SJSA1 (cell line): ENCODE data around the gene FAM228B. TPM values are rescaled to one million over a fixed set of nuclear protein-coding genes. Genes with fewer than 3 reads are reported as not detected.
"Not testable (repeated sequence)": the region's sequence is repeated elsewhere in the genome, so short reads cannot be mapped to it uniquely, and the experiment has no call there.

Experiments
- DNase-seq, 2 experiments: peaks; one replicate each; pipeline ENCODE4 v3.0.0-alpha.2; 2015 to 2020; ENCODE audit warnings: low spot score in 2 of 2, low read depth in 1 of 2
- H3K27ac ChIP-seq: fragments of 250-450 bp; sonication (Bioruptor Pico); 2 replicates; pipeline ENCODE4 v1.5.1; 2020; ENCODE audit warnings: mild to moderate bottlenecking, moderate library complexity
- H3K27me3 ChIP-seq: fragments of 250-450 bp; sonication (Bioruptor Pico); replicated peaks from 2 replicates; pipeline ENCODE4 v1.5.1; 2020; ENCODE audit warnings: mild to moderate bottlenecking, moderate library complexity
- H3K36me3 ChIP-seq: fragments of 250-450 bp; sonication (Bioruptor Pico); 2 replicates; pipeline ENCODE4 v1.5.1; 2020; ENCODE audit warnings: mild to moderate bottlenecking
- H3K4me1 ChIP-seq: fragments of 250-450 bp; sonication (Bioruptor Pico); replicated peaks from 2 replicates; pipeline ENCODE4 v1.6.1; 2021; ENCODE audit warnings: mild to moderate bottlenecking
- H3K4me3 ChIP-seq: fragments of 250-450 bp; sonication (Bioruptor Pico); 2 replicates; pipeline ENCODE4 v1.5.1; 2020; ENCODE audit warnings: mild to moderate bottlenecking
- H3K9me3 ChIP-seq: fragments of 250-450 bp; sonication (Bioruptor Pico); replicated peaks from 2 replicates; pipeline ENCODE4 v1.5.1; 2020; ENCODE audit warnings: mild to moderate bottlenecking
- total RNA-seq: library from RNA; depleted of rRNA; stranded (reverse); fragments of >200 nt; shearing (Covaris generic); gene quantifications from 2 replicates; pipeline ENCODE4 v1.2.3, GENCODE V29; 2014

The FAM228B gene
- total RNA-seq, 1 experiment from 2014 or later = 5.1 TPM

DNA sequence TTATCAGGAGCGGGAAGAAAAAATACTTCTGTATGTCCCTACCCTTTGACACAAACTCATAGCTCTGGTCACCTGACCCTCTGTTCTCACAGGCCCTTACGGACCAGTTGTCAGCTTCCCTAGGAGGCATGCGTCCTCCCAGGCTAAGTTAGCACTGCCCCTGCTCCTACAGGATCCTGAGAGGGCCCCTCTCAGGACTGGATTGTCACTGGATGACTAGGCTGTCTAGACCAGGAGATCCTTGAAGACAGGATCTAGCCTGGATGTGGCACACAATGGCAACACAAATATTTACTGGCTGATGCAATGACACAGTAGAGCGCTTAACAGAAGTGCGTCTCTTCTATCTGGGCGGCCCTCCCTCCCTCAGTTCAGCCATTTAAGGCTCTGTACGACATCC, 59.2 kb downstream of the FAM228B start:
- H3K27me3 ChIP-seq = 0 out of 2 replicates have a peak, but pooled peaks cover 3% of the 10 kb centered on the region
- no peaks in the 10 kb centered on the region for H3K9me3 ChIP-seq
- no peak overlapping the region for H3K4me3 ChIP-seq
- no peaks in the 10 kb centered on the region for H3K36me3 ChIP-seq
- DNase-seq = no peak
- H3K27ac ChIP-seq = no peak overlapping the region
- H3K4me1 ChIP-seq = no peaks in the 10 kb centered on the region

DNA sequence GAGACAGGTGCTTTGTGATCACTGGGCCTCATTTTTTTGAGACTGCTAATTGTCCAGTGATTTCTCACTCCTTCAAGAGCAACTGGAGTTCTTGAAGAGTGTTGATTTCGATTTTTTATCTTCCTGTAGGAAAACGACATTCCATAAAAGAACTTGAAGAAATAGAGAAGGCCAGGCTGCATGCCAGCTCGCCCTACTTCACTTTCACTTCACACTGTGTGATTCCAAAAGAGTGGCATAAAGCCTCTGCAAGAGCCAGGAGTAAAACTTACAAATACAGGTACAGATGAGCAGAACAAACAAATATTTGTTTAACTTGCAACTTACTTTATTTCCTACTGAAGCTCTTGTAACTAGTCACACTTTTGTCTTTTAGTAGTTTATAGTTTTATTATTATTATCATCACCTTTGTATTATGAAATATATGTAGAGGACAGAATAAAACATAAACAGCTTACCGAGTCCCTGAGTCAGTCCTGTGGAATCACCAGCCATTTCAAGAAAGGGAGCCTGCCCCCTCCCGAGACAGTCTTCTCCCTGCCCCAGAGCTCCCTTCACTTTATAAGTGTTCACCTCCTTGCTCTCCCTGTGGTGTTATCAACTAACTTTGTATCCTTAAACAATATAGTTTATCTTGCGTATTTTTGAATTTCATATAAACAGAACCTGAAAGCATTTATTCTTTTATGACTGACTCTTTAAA, 60.2 kb downstream of the FAM228B start:
- DNase-seq = no peak
- H3K4me1 ChIP-seq = no peaks in the 10 kb centered on the region
- no peaks in the 10 kb centered on the region for H3K27me3 ChIP-seq
- no peaks in the 10 kb centered on the region for H3K9me3 ChIP-seq
- no peak overlapping the region for H3K27ac ChIP-seq
- H3K4me3 ChIP-seq = no peak overlapping the region
- H3K36me3 ChIP-seq = no peaks in the 10 kb centered on the region

DNA sequence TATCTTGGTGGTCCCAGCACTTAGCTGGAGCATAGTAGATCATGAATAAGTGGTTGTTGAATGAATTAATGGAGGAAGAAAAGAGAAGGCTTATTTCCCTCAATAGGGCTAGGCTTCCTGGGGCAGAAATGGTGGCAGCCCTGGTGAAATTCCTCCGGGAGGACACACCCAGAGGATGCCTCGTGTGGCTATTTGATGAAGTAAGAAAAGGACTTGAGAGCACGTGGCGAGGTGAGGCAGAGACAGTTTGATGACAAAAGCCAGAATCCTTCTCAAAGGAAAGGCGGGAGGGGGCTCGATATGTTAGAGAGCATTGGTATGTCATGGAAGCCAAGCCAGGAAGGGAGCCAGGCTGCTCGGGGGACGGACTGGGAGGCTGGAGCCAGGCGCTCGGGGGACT, 66.3 kb downstream of the FAM228B start:
- Histone ChIP-seq H3K4me3 (no peak overlapping the region), H3K4me1 (no peaks in the 10 kb centered on the region), H3K9me3 (no peaks in the 10 kb centered on the region), H3K36me3 (no peaks in the 10 kb centered on the region), H3K27ac (no peak overlapping the region), H3K27me3 (no peaks in the 10 kb centered on the region)
- no peak for DNase-seq

DNA sequence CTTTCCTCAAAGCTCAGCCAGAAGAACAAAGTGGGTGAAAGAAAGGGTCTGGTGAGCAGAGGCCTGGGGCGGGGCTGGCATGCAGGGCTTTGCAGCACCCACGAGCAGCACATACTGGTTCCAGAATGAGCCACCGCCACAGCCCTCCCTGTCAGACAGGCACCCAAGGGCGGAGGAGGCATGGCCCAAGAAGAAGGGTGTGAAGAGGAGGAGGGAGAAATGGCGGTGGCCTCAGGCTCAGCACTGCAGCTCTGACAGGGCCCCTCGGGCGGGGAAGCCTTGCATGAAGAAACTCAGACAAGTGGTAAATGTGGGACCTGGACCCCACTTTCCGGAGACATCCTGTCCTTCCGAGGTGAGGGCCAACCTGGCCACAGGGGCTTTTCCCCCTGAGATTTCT, 67.2 kb downstream of the FAM228B start:
- Histone ChIP-seq H3K36me3 (no peaks in the 10 kb centered on the region), H3K27me3 (no peaks in the 10 kb centered on the region), H3K9me3 (no peaks in the 10 kb centered on the region), H3K4me1 (no peaks in the 10 kb centered on the region), H3K4me3 (no peak overlapping the region), H3K27ac (no peak overlapping the region)
- DNase-seq = no peak

DNA sequence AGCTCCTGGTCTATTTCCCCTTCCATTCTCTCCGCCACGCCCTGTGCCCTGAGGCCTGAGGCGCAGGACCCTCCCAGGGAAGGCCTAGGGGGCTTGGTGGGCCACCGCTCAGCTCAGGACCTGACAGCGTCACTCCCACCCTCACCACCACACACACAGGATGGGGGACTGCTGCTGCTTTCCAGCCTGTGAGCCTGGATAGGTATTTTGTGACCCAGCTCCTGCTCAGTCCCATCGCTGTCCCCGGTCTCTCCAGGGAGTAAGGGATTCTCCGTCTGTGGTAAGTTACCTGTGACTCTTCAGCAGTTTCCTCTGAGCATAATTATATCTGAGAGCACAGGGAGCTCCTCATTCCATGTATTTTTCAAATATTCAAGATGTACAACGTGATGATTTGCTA, 67.9 kb downstream of the FAM228B start:
- DNase-seq = no peak
- H3K4me3 ChIP-seq = no peak overlapping the region
- H3K36me3 ChIP-seq = no peaks in the 10 kb centered on the region
- H3K27me3 ChIP-seq = no peaks in the 10 kb centered on the region
- no peak overlapping the region for H3K27ac ChIP-seq
- no peaks in the 10 kb centered on the region for H3K4me1 ChIP-seq
- H3K9me3 ChIP-seq = no peaks in the 10 kb centered on the region

DNA sequence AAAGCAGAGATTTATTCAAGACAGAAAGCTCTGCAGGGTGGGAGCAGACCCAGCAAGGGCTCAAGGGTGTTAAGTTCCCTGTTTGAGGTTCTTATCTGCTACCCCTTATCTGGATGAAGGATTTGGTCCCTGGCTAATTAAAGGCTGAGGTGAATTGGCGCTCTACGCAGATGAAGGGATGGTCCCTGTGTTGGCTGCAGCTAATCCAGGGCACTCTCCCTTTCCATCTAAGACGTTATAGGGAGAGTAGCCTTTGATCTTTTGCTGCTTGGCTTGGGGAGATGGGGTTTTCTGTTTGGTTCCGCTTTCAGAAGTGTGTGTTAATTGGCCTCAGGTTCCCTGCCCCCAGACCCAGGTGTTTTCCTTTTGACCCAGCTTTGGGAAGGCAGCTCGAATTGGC, 68.6 kb downstream of the FAM228B start:
- no peak for DNase-seq
- H3K36me3 ChIP-seq = no peaks in the 10 kb centered on the region
- no peaks in the 10 kb centered on the region for H3K9me3 ChIP-seq
- H3K27ac ChIP-seq = no peak overlapping the region
- H3K4me1 ChIP-seq = no peaks in the 10 kb centered on the region
- no peaks in the 10 kb centered on the region for H3K27me3 ChIP-seq
- H3K4me3 ChIP-seq = no peak overlapping the region

DNA sequence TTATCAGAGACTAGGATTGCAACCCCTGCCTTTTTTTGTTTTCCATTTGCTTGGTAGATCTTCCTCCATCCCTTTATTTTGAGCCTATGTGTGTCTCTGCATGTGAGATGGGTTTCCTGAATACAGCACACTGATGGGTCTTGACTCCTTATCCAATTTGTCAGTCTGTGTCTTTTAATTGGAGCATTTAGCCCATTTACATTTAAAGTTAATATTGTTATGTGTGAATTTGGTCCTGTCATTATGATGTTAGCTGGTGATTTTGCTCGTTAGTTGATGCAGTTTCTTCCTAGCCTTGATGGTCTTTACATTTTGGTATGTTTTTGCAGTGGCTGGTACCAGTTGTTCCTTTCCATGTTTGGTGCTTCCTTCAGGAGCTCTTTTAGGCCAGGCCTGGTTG, 73.9 kb downstream of the FAM228B start:
- H3K27me3 ChIP-seq, H3K4me1 ChIP-seq, H3K27ac ChIP-seq, H3K9me3 ChIP-seq, DNase-seq, H3K36me3 ChIP-seq, H3K4me3 ChIP-seq: not testable (repeated sequence)

DNA sequence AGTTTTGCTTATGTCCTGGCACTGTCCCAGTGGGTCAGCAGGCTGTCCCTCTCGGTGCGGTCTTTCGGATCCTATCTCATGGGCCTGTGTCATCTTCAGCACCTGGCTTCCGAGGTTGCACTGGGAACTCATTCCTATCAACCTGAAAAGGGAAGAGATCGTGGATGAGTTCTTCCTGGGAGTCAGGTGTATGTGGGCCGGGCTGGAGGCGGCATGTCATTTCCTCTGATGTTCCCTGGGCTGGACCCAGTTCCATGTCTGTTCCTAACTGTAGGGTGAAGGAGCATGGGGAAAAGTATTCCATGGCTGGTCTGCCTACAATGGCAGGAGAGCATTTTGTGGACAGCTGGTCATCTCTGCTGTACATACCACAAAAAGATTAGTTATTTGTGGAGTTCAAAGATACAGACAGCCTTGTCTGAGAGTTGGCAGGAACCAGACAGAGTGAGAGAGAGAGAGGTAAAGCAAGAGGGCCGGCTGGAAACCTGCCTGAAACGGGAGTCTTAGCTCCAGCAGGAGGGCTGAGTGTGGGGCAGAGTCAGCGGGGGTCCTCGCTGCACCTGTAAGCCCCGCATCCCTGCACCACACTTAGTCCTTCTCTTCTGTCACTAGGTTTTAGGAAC, 76.8 kb downstream of the FAM228B start:
- Histone ChIP-seq H3K4me3 (no peak overlapping the region), H3K27me3 (no peaks in the 10 kb centered on the region), H3K4me1 (no peaks in the 10 kb centered on the region), H3K9me3 (no peaks in the 10 kb centered on the region), H3K36me3 (no peaks in the 10 kb centered on the region; the same call in 1 of the 2 replicates), H3K27ac (no peak overlapping the region)
- DNase-seq = no peak

DNA sequence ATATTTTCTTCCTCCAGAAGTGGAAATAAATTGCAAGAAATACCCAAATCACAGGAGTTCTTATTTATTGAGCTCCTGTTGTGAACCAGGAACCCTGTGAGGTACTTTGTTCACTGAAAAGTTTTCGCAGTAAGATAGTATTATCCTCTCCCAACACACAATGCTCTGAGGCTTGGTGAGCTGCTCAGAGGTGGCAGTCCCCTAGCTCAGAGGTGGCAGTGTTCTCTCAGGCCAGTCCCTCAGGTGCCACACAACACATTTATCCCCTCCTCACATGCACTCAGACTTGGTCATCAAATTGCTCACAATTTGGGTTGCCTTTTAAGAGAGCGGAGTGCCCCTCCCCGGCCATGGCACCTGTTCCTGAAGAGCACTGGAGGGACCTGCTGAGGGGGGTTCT, 77.5 kb downstream of the FAM228B start:
- no peaks in the 10 kb centered on the region for H3K9me3 ChIP-seq
- DNase-seq = no peak
- no peaks in the 10 kb centered on the region for H3K27me3 ChIP-seq
- H3K36me3 ChIP-seq = no peaks in the 10 kb centered on the region; the same call in 1 of the 2 replicates
- no peak overlapping the region for H3K4me3 ChIP-seq
- H3K4me1 ChIP-seq = no peaks in the 10 kb centered on the region
- H3K27ac ChIP-seq = no peak overlapping the region

DNA sequence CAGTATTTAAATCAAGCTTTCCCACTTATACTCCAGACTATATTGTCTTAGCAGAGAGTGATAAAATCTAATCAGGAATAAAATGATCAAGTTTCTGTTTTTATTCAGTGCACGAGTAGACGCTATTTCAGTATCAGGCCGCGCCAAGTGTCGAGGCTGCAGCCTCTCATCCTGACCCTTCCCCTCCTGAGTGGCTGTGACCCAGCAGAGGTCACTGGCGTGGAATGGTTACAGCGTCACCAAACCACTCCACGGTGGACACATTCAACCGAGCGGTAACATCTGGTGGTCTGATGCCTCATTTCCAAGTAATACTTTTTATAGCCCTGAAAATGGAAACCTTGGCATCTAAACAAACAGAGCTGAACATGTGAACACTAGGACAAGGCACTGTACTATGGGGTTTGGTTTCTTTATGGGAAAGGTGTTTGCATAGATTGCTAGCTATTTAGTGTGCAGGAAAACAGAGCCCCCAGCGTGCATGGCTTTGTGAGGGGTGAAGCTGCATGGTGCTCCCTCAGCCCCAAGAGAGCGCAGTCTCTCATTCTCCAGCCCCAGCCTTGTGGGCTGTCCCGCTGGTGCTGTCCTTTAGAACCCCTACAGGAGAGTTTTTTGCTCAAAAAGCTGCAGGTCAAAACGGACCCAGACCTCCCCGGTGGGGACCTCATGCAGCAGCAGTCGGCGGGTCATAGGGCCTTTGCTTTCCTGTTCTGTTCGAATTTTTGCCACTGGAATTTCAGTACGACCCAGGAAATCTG, 79.9 kb downstream of the FAM228B start:
- Histone ChIP-seq H3K4me1 (no peaks in the 10 kb centered on the region), H3K27ac (no peak overlapping the region), H3K9me3 (no peaks in the 10 kb centered on the region), H3K36me3 (no peaks in the 10 kb centered on the region; the same call in 1 of the 2 replicates), H3K27me3 (no peaks in the 10 kb centered on the region), H3K4me3 (no peak overlapping the region)
- DNase-seq = no peak

DNA sequence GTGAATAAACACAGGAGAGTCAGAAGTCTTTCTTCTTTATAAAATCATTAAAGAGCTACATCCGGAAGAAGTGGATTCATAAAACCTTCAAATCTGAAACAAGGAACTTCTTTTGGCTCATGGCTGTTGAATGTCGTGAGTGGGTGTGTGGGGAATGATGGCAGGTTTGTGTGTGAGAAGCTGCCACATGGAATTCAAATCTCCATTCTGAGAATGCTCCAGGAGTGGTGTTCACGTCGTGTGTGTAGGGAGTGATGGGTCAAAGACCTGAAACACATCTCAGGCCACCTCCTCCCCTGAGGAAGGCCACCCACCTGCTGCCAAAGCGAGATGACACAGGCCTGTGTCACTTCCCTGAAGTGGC, 80.5 kb downstream of the FAM228B start:
- H3K27ac ChIP-seq = no peak overlapping the region
- H3K9me3 ChIP-seq = no peaks in the 10 kb centered on the region
- H3K27me3 ChIP-seq = no peaks in the 10 kb centered on the region
- no peaks in the 10 kb centered on the region; the same call in none of the 2 replicates for H3K36me3 ChIP-seq
- H3K4me3 ChIP-seq = no peak overlapping the region
- no peaks in the 10 kb centered on the region for H3K4me1 ChIP-seq
- no peak for DNase-seq

DNA sequence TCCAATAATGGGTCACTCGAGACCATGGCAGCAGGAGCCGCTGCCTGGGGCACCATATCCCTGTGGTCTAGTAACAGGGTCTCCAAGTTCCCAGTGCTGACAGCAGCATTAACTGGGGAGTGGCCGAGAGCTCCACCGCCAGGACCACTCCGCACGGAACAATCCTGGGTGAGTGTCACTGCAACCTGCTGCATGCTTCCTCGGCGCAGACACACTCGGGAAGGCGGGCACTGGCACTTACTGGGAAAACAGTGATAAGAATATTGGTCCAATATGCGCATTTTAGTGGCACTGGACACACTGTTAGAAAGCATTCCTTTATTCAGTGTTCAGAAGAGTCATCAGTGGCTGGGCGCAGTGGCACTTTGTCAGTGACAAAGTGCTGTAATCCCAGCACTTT, 81.2 kb downstream of the FAM228B start:
- no peak overlapping the region for H3K27ac ChIP-seq
- H3K4me1 ChIP-seq = no peaks in the 10 kb centered on the region
- H3K27me3 ChIP-seq = no peaks in the 10 kb centered on the region
- peaks cover 4% of the 10 kb centered on the region for H3K36me3 ChIP-seq
- no peak for DNase-seq
- H3K4me3 ChIP-seq = no peak overlapping the region
- no peaks in the 10 kb centered on the region for H3K9me3 ChIP-seq

DNA sequence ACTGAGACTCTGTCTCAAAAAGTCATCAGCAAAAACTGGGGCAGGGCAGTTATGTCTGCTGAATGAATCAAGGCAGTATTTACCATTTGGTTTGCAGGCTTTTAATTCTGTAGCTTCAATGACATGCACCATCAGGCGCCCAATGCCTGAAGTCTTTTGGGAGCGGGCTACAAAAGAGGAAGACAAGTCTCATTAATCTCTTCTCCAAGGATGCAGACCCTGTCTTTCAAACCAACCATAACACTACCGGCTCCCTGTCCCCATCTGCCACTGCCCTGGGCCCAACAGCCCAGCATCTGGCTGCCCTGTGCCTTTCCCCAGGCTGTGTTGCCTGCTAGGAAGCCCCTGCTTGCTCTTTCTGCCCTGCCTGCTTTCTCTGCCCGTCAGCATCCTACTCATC, 81.9 kb downstream of the FAM228B start:
- Histone ChIP-seq H3K4me3 (no peak overlapping the region), H3K27me3 (no peaks in the 10 kb centered on the region), H3K4me1 (no peaks in the 10 kb centered on the region), H3K36me3 (peaks cover 4% of the 10 kb centered on the region), H3K9me3 (no peaks in the 10 kb centered on the region), H3K27ac (no peak overlapping the region)
- DNase-seq = no peak

DNA sequence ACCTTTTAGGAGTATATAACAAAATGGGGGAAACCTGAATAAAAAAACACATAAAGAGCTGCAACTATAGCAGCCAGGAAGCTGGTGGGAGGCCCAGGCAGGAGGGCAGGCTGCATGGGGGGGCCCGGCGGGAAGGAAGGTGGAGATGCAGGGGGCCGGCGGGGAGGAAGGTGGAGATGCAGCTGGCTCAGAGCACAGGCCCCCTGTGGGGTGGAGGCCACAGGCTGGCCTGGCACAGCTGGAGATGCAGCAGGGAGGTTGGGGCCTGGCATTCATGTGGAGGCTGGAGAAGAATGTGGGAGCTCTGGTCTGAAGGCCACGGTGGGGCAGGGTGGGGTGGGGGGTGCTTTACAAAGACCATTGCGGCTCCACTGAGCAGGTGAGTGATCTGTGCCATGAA, 83.0 kb downstream of the FAM228B start:
- Histone ChIP-seq H3K4me3 (no peak overlapping the region), H3K36me3 (peaks cover 6% of the 10 kb centered on the region), H3K4me1 (no peaks in the 10 kb centered on the region), H3K9me3 (no peaks in the 10 kb centered on the region), H3K27ac (no peak overlapping the region), H3K27me3 (no peaks in the 10 kb centered on the region)
- no peak for DNase-seq
